ENCODE results near the gene HDGFL2.

HDGFL2 gene

GRCh38 chr19:4437103-4437502 is 35.0 kb upstream of the HDGFL2 start:
- no peak for TF ChIP-seq CTBP1 (IDR thresholded peaks at IDR 0.05; ENCODE audit: borderline replicate concordance)
- no peak for TF ChIP-seq FOXM1 (IDR thresholded peaks at IDR 0.05; ENCODE audit: borderline replicate concordance)
- TF ChIP-seq ZNF384 (IDR thresholded peaks at IDR 0.05), result no peak
- no peak for TF ChIP-seq FOXK2 (IDR thresholded peaks at IDR 0.05)
- no peak for TF ChIP-seq ELF4 (IDR thresholded peaks at IDR 0.05)
- DNase-seq (ENCODE audit: extremely low spot score), result no peak
- ChIA-PET POLR2A (no interaction called here), CTCF (no interaction called here)

GRCh38 chr19:4439243-4439642 is 32.9 kb upstream of the HDGFL2 start:
- TF ChIP-seq FOXK2 (IDR thresholded peaks at IDR 0.05) (no peak), PKNOX1 (IDR thresholded peaks at IDR 0.05) (no peak), HDGF (IDR thresholded peaks at IDR 0.05; ENCODE audit: borderline replicate concordance) (no peak), ELF4 (IDR thresholded peaks at IDR 0.05) (no peak), FOXA1 (IDR thresholded peaks at IDR 0.05) (no peak), SUZ12 (IDR thresholded peaks at IDR 0.05) (no peak), FOXM1 (IDR thresholded peaks at IDR 0.05; ENCODE audit: borderline replicate concordance) (no peak), CTBP1 (IDR thresholded peaks at IDR 0.05; ENCODE audit: borderline replicate concordance) (no peak), SP1 (IDR thresholded peaks at IDR 0.05) (no peak), BHLHE40 (IDR thresholded peaks at IDR 0.05; ENCODE audit: borderline replicate concordance) (no peak), TARDBP (IDR thresholded peaks at IDR 0.05) (no peak), NFRKB (IDR thresholded peaks at IDR 0.05) (no peak), LEF1 (IDR thresholded peaks at IDR 0.05; ENCODE audit: borderline replicate concordance) (no peak), ARNT (IDR thresholded peaks at IDR 0.05) (no peak), L3MBTL2 (conservative IDR thresholded peaks at IDR 0.05) (no peak), ZNF384 (IDR thresholded peaks at IDR 0.05) (no peak)
- CTCF ChIA-PET, result no interaction called here
- POLR2A ChIA-PET, result no interaction called here
- DNase-seq (ENCODE audit: extremely low spot score), result no peak

- TF ChIP-seq ELF4 (IDR thresholded peaks at IDR 0.05) (no peak), TARDBP (IDR thresholded peaks at IDR 0.05) (no peak), L3MBTL2 (conservative IDR thresholded peaks at IDR 0.05) (no peak), FOXA1 (IDR thresholded peaks at IDR 0.05) (no peak)
- no peak for DNase-seq (ENCODE audit: extremely low spot score)
- POLR2A ChIA-PET, result no interaction called here
- CTCF ChIA-PET, result interaction anchor here (0.5 kb wide), 1 partner anchor 175 kb away, joined by 6 read pairs; no protein-coding TSS in a partner anchor
Observed at GRCh38 chr19:4441994-4442818, 29.9 kb upstream of the HDGFL2 start.

- DNase-seq (ENCODE audit: extremely low spot score), result no peak
- CTCF ChIA-PET, result interaction anchor here (0.5 kb wide), 1 partner anchor 175 kb away, joined by 6 read pairs; no protein-coding TSS in a partner anchor
- TF ChIP-seq L3MBTL2 (conservative IDR thresholded peaks at IDR 0.05) (no peak), ELF4 (IDR thresholded peaks at IDR 0.05) (no peak), HDGF (IDR thresholded peaks at IDR 0.05; ENCODE audit: borderline replicate concordance) (no peak), PKNOX1 (IDR thresholded peaks at IDR 0.05) (no peak), NFRKB (IDR thresholded peaks at IDR 0.05) (no peak), TARDBP (IDR thresholded peaks at IDR 0.05) (no peak), BHLHE40 (IDR thresholded peaks at IDR 0.05; ENCODE audit: borderline replicate concordance) (no peak), FOXM1 (IDR thresholded peaks at IDR 0.05; ENCODE audit: borderline replicate concordance) (no peak), ARNT (IDR thresholded peaks at IDR 0.05) (no peak), LEF1 (IDR thresholded peaks at IDR 0.05; ENCODE audit: borderline replicate concordance) (no peak), SUZ12 (IDR thresholded peaks at IDR 0.05) (no peak)
- POLR2A ChIA-PET, result no interaction called here
Observed at GRCh38 chr19:4442819-4443146, 29.3 kb upstream of the HDGFL2 start.

GRCh38 chr19:4443188-4443587 is 28.9 kb upstream of the HDGFL2 start:
- CTCF ChIA-PET, result no interaction called here
- no peak for TF ChIP-seq FOXA1 (IDR thresholded peaks at IDR 0.05)
- TF ChIP-seq CTBP1 (IDR thresholded peaks at IDR 0.05; ENCODE audit: borderline replicate concordance), result no peak
- TF ChIP-seq NFRKB (IDR thresholded peaks at IDR 0.05), result no peak
- no peak for TF ChIP-seq L3MBTL2 (conservative IDR thresholded peaks at IDR 0.05)
- TF ChIP-seq FOXM1 (IDR thresholded peaks at IDR 0.05; ENCODE audit: borderline replicate concordance), result no peak
- TF ChIP-seq LEF1 (IDR thresholded peaks at IDR 0.05; ENCODE audit: borderline replicate concordance), result no peak
- no peak for TF ChIP-seq SUZ12 (IDR thresholded peaks at IDR 0.05)
- no peak for TF ChIP-seq BHLHE40 (IDR thresholded peaks at IDR 0.05; ENCODE audit: borderline replicate concordance)
- TF ChIP-seq ZNF384 (IDR thresholded peaks at IDR 0.05), result no peak
- no peak for TF ChIP-seq TARDBP (IDR thresholded peaks at IDR 0.05)
- no peak for TF ChIP-seq SP1 (IDR thresholded peaks at IDR 0.05)
- TF ChIP-seq ELF4 (IDR thresholded peaks at IDR 0.05), result no peak
- no peak for TF ChIP-seq HDGF (IDR thresholded peaks at IDR 0.05; ENCODE audit: borderline replicate concordance)
- TF ChIP-seq ARNT (IDR thresholded peaks at IDR 0.05), result no peak
- TF ChIP-seq FOXK2 (IDR thresholded peaks at IDR 0.05), result no peak
- TF ChIP-seq PKNOX1 (IDR thresholded peaks at IDR 0.05), result no peak
- POLR2A ChIA-PET, result interaction anchor here (0.6 kb wide), 1 partner anchor 177 kb away, joined by 3 read pairs; no protein-coding TSS in a partner anchor
- DNase-seq (ENCODE audit: extremely low spot score), result no peak
